Bronchial epithelial cell (primary cell): ENCODE data around the gene PROKR1. TPM values are rescaled to one million over a fixed set of nuclear protein-coding genes. Genes with fewer than 3 reads are reported as not detected.
A peak's percentile ranks its signal among the peaks of the same experiment; 100 is the strongest.

ENCODE experiments used
- DNase-seq: peaks from one replicate; pipeline ENCODE4 v3.0.0-alpha.2; 2010; ENCODE audit warnings: low read depth
- FAIRE-seq: peaks from 2 replicates; lab custom pipeline; 2011; peaks lifted over from hg19 to GRCh38; lab: Jason Lieb, UNC
- H3K27me3 ChIP-seq: 2 replicates; pipeline ENCODE4 v1.5.1; 2011; ENCODE audit warnings: low read length; ENCODE audit not compliant: control insufficient read depth, insufficient read depth
- H3K36me3 ChIP-seq: 2 replicates; pipeline ENCODE4 v1.5.1; 2011; ENCODE audit warnings: low read length; ENCODE audit not compliant: control insufficient read depth, insufficient read depth
- H3K4me3 ChIP-seq: 2 replicates; pipeline ENCODE4 v1.5.1; 2011; ENCODE audit warnings: mild to moderate bottlenecking, low read depth, low read length, control low read depth
- CTCF ChIP-seq: IDR thresholded peaks from 2 replicates; pipeline ENCODE4 v1.5.1; 2011; ENCODE audit warnings: mild to moderate bottlenecking, moderate library complexity, low read length, control low read depth, inconsistent platforms; ENCODE audit not compliant: insufficient read depth, severe bottlenecking
- total RNA-seq: library from RNA; depleted of rRNA; stranded (reverse); fragments of >200 nt; gene quantifications from 2 replicates; pipeline ENCODE4 v1.2.1, GENCODE V29; 2014

Gene PROKR1
- total RNA-seq, 1 donor from 2014 or later = not detected

- FAIRE-seq (no peak), DNase-seq (no peak)
- Histone ChIP-seq H3K4me3 (no peak overlapping the region), H3K36me3 (no peaks in the 10 kb centered on the region), H3K27me3 (peaks cover 2% of the 10 kb centered on the region)
- no peak for TF ChIP-seq CTCF
Observed at GRCh38 chr2:68623820-68624219, 19.6 kb upstream of the PROKR1 start.

GRCh38 chr2:68627615-68628014 is 15.8 kb upstream of the PROKR1 start:
- Histone ChIP-seq H3K27me3 (peaks cover 4% of the 10 kb centered on the region), H3K4me3 (no peak overlapping the region), H3K36me3 (no peaks in the 10 kb centered on the region)
- peak; percentile 94 for FAIRE-seq
- TF ChIP-seq CTCF = no peak
- no peak for DNase-seq

GRCh38 chr2:68632021-68632420 is 11.4 kb upstream of the PROKR1 start:
- peaks cover 4% of the 10 kb centered on the region for H3K27me3 ChIP-seq
- TF ChIP-seq CTCF = no peak
- no peak for FAIRE-seq
- peak; percentile 44 for DNase-seq
- H3K36me3 ChIP-seq = no peaks in the 10 kb centered on the region
- H3K4me3 ChIP-seq = no peak overlapping the region

GRCh38 chr2:68637047-68637446 is 6.3 kb upstream of the PROKR1 start:
- H3K36me3 ChIP-seq = no peaks in the 10 kb centered on the region
- H3K4me3 ChIP-seq = no peak overlapping the region
- no peak for FAIRE-seq
- no peaks in the 10 kb centered on the region for H3K27me3 ChIP-seq
- TF ChIP-seq CTCF = no peak
- no peak for DNase-seq

- DNase-seq (no peak), FAIRE-seq (no peak)
- peaks cover 16% of the 10 kb centered on the region for H3K27me3 ChIP-seq
- no peak for TF ChIP-seq CTCF
- no peak overlapping the region for H3K4me3 ChIP-seq
- H3K36me3 ChIP-seq = no peaks in the 10 kb centered on the region
Observed at GRCh38 chr2:68643874-68644485, 601 bp downstream of the PROKR1 start.

GRCh38 chr2:68645523-68645922 is 2.1 kb downstream of the PROKR1 start:
- H3K4me3 ChIP-seq = no peak overlapping the region
- H3K27me3 ChIP-seq = peaks cover 16% of the 10 kb centered on the region
- no peaks in the 10 kb centered on the region for H3K36me3 ChIP-seq
- DNase-seq (peak; percentile 32), FAIRE-seq (no peak)
- no peak for TF ChIP-seq CTCF
